Suppressor macrophage (primary cell): ENCODE data around the gene BPTF.
"Not testable (repeated sequence)": the region's sequence is repeated elsewhere in the genome, so short reads cannot be mapped to it uniquely, and the experiment has no call there.

Experiments
- DNase-seq, 4 experiments: peaks; one replicate each; pipeline ENCODE4 v3.0.0-alpha.2; 2020 to 2022

BPTF gene

GRCh38 chr17:67902511-67903231 is 77.4 kb downstream of the BPTF start:
- no peak for DNase-seq

- not testable (repeated sequence) for DNase-seq
Observed at GRCh38 chr17:67905298-67905697, 80.0 kb downstream of the BPTF start.

- DNase-seq = peak in 1 of 4 experiments; percentile 3
Observed at GRCh38 chr17:67910117-67910803, 85.0 kb downstream of the BPTF start.

DNA sequence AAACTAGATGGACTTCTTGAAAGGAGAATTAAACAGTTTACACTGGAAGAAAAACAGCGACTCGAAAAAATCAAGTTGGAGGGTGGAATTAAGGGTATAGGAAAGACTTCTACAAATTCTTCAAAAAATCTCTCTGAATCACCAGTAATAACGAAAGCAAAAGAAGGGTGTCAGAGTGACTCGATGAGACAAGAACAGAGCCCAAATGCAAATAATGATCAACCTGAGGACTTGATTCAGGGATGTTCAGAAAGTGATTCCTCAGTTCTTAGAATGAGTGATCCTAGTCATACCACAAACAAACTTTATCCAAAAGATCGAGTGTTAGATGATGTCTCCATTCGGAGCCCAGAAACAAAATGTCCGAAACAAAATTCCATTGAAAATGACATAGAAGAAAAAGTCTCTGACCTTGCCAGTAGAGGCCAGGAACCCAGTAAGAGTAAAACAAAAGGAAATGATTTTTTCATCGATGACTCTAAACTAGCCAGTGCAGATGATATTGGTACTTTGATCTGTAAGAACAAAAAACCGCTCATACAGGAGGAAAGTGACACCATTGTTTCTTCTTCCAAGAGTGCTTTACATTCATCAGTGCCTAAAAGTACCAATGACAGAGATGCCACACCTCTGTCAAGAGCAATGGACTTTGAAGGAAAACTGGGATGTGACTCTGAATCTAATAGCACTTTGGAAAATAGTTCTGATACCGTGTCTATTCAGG is 85.9 kb downstream of the BPTF start:
- no peak for DNase-seq

DNA sequence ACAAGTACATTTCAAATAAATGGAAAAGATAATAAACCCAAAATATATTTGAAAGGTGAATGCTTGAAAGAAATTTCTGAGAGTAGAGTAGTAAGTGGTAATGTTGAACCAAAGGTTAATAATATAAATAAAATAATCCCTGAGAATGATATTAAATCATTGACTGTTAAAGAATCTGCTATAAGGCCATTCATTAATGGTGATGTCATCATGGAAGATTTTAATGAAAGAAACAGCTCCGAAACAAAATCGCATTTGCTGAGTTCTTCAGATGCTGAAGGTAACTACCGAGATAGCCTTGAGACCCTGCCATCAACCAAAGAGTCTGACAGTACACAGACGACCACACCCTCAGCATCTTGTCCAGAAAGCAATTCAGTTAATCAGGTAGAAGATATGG is 86.8 kb downstream of the BPTF start:
- DNase-seq = no peak

DNA sequence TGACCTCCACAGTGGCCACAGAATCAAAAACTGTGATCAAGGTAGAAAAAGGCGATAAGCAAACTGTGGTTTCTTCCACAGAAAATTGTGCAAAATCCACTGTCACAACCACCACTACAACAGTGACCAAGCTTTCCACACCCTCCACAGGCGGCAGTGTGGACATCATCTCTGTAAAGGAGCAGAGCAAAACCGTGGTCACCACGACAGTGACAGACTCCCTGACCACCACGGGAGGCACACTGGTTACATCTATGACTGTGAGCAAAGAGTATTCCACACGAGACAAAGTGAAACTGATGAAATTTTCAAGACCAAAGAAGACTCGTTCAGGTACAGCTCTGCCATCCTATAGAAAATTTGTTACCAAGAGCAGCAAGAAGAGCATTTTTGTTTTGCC is 87.4 kb downstream of the BPTF start:
- DNase-seq = no peak

- DNase-seq = no peak
Observed at GRCh38 chr17:67920212-67920611, 94.9 kb downstream of the BPTF start.

GRCh38 chr17:67922503-67922902 is 97.2 kb downstream of the BPTF start:
- DNase-seq = no peak

- not testable (repeated sequence) for DNase-seq
Observed at GRCh38 chr17:67928842-67929241, 103.5 kb downstream of the BPTF start.

DNA sequence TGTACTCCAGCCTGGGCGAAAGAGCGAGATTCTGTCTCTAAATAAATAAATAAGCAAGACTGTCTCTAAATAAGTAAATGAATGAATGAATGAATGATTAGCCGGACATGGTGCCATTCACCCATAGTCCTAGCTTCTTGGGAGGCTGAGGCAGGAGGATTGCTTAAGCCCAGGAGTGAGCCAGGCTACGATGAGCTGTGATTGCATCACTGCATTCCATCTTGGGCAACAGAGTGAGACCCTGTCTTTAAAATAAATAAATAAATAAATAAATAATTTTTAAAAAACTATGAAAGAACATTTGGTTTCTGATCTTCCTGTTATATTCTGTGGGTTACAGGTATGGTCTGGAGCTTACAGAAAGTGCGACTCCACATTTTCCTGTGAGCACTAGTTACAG is 105.9 kb downstream of the BPTF start:
- no peak for DNase-seq

DNA sequence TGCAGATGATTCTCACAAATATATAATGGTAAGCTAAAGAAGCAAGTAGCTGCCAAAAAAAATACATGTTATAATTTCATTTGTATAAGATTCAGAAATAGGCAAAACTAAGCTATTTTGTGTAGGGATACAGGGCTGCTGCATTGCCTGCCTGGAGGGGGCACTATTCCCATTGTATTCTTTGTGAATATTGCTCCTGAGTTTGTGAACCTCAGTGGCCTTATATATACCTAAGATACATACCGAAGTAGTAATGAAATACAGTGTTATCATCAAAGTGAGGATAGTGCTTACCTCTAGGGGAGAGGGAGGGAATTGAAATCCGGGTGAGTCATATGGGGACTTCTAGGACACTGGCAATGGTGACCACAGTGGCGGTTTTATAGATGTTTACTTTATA is 117.5 kb downstream of the BPTF start:
- peak in 2 of 4 experiments; percentile 9 to 17 for DNase-seq

DNA sequence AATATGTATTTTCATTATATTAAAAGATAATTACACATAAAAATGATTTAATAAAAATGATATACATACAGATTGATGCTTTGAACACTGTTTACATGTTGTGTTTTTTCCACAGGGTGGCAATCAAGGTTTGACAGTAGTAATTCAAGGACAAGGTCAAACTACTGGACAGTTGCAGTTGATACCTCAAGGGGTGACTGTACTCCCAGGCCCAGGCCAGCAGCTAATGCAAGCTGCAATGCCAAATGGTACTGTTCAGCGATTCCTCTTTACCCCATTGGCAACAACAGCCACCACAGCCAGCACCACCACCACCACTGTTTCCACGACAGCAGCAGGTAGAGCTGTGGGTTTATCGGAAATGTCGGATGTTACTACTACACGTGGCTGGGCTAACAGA is 118.7 kb downstream of the BPTF start:
- DNase-seq = no peak

DNA sequence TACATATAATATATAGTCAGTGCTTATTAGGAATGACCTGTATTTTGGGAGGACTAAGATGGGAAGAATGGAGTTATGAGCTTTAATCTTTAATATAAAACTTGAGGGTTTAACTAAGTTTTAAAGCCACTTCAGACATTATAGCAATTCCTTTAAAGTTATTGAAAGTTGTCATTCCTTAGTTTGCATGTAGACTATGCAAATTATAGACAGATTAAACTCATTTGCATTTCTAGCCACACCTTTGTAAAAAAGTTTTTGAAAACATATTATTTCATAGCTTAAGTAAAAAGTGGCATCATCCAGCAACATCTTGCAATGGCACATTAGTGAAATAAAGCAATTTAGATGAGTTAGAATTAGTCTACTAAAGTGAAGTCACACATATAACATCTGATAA is 121.2 kb downstream of the BPTF start:
- DNase-seq = no peak

DNA sequence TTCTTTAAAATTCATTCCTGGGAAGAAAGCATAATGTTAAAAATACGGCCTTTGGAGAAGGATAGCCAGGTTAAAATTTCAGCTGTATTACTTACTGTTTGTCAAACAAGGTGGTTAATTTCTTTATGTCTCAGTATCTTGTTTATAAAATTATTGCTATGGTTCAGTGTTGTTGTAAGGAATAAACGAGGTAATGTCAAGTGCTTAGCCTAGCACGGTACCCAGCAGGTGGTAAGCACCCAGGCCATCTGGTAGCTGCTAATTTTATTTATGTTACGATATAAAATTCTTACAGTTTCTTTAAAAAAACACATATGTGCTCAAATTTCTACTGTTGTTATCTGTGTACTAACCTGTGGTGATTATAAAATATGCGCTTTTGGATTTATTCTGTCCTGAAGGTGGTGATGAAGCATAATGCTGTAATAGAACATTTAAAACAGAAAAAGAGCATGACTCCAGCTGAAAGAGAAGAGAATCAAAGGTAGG is 122.1 kb downstream of the BPTF start:
- no peak for DNase-seq

GRCh38 chr17:67950945-67951344 is 125.6 kb downstream of the BPTF start:
- no peak for DNase-seq

DNA sequence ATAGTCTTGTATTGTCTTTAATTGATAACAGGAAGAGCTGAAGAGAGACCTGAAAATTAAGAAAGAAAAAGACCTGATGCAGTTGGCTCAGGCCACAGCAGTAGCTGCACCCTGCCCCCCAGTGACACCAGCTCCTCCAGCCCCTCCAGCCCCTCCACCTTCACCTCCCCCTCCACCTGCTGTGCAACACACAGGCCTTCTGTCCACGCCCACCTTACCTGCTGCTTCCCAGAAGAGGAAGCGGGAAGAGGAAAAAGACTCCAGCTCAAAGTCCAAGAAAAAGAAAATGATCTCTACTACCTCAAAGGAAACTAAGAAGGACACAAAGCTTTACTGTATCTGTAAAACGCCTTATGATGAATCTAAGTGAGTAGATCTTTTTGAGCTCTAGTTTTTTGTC is 134.2 kb downstream of the BPTF start:
- no peak for DNase-seq

- not testable (repeated sequence) for DNase-seq
Observed at GRCh38 chr17:67960276-67960675, 135.0 kb downstream of the BPTF start.

DNA sequence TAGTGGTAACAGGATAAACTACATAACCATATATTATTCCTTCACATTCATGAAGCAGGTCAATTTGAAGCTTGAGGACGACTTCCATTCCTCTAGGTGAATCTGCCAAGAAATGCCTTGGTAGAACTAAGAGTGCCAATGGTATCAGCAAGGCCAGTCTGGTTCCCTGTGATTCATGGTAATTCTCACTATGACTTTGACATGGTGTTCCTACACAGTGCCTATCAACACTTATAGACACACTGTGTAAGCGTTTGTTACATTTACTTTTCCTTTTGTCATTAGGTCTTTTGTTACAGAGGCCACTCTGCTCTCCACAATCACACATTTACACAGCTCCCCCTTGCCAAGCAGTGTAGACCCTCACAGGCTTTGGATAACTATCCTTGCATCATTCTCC is 136.9 kb downstream of the BPTF start:
- not testable (repeated sequence) for DNase-seq

DNA sequence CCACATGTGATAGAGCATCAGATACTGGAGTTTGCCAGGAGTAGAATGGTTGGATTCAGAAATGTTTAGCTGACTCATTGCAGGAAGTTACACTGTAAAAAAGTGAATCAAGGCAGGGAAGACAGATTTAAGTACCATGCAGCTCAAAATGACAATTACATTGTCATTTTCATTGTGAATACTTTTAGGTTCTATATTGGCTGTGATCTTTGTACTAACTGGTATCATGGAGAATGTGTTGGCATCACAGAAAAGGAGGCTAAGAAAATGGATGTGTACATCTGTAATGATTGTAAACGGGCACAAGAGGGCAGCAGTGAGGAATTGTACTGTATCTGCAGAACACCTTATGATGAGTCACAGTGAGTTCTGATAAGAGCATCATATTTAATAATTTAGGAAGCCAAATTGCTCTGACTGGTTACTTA is 137.9 kb downstream of the BPTF start:
- DNase-seq = peak; percentile 63 to 82 (median 71)

DNA sequence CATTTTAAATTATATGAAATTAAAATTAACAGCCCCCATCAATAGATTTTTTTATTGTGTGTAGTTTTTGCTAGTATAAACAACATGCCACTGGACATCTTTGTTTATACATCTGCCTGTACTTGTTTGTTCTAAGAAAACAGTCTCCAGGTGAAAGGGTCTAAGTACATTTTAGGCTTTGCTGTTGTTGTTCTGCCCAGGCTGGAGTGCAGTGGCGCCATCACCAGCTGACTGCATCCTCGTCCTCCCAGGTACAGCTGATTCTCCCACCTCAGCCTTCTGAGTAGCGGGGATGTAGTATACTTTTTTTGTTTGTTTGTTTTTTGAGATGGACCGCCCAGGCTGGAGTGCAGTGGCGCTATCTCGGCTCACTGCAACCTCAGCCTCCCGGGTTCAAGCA is 145.5 kb downstream of the BPTF start:
- DNase-seq = no peak

GRCh38 chr17:67974185-67974584 is 148.9 kb downstream of the BPTF start:
- DNase-seq = no peak

GRCh38 chr17:67974598-67975066 is 149.3 kb downstream of the BPTF start:
- DNase-seq = no peak

DNA sequence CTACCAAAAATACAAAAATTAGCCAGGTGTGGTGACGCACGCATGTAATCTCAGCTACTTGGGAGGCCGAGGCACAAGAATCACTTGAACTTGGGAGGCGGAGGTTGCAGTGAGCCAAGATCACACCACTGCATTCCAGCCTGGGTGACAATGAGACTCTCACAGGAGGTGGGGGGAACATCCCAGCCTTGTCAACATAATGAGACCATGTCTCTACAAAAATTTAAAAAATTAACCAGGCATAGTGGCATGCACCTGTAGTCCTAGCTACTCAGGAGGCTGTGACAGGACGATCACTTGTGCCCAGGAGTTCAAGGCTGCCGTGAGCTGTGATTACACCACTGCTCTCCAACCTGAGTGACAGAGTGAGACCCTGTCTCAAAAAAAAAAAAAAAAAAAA is 151.0 kb downstream of the BPTF start:
- not testable (repeated sequence) for DNase-seq
